Measurements from ENCODE around the gene COMTD1.

GRCh38 chr10:75207857-75208144 is 28.0 kb downstream of the COMTD1 start:
- TF ChIP-seq POLR2A (IDR thresholded peaks at IDR 0.05), result no peak
- TF ChIP-seq CTCF (IDR thresholded peaks at IDR 0.05), result no peak

All from right lobe of liver (tissue), 4 donors.